WTC11 (cell line): ENCODE measurements around the gene HPS3.

Source experiments
- ZNF121 ChIP-seq: sonication (generic); formaldehyde crosslinking; IDR thresholded peaks from 2 replicates; pipeline ENCODE4 v1.8.0; 2023; ENCODE audit warnings: missing genetic modification reagents
- ZNF219 ChIP-seq: sonication (generic); formaldehyde crosslinking; IDR thresholded peaks from 2 replicates; pipeline ENCODE4 v1.8.0; 2023; ENCODE audit warnings: missing genetic modification reagents, mild to moderate bottlenecking, borderline replicate concordance
- TF ChIP-seq, protein P1 (sequence below): sonication (generic); formaldehyde crosslinking; IDR thresholded peaks from 2 replicates; pipeline ENCODE4 v1.8.1; 2023; ENCODE audit warnings: mild to moderate bottlenecking, missing genetic modification reagents, borderline replicate concordance
- TF ChIP-seq, protein P2 (sequence below): sonication (generic); formaldehyde crosslinking; IDR thresholded peaks from 2 replicates; pipeline ENCODE4 v1.8.0; 2022; ENCODE audit warnings: mild to moderate bottlenecking, missing genetic modification reagents
- TF ChIP-seq, protein P3 (sequence below): sonication (generic); formaldehyde crosslinking; IDR thresholded peaks from 2 replicates; pipeline ENCODE4 v1.8.0; 2022; ENCODE audit warnings: mild to moderate bottlenecking, missing genetic modification reagents
- TF ChIP-seq, protein P4 (sequence below): sonication (generic); formaldehyde crosslinking; IDR thresholded peaks from 2 replicates; pipeline ENCODE4 v1.8.0; 2022; ENCODE audit warnings: missing genetic modification reagents
- TF ChIP-seq, protein P5 (sequence below): sonication (generic); formaldehyde crosslinking; IDR thresholded peaks from 2 replicates; pipeline ENCODE4 v1.8.1; 2022; ENCODE audit warnings: missing genetic modification reagents, borderline replicate concordance
- TF ChIP-seq, protein P6 (sequence below): fragments of 200-600 bp; IDR thresholded peaks from 2 replicates; pipeline ENCODE4 v1.8.0; 2022; ENCODE audit warnings: antibody characterized with exemption

DNA sequence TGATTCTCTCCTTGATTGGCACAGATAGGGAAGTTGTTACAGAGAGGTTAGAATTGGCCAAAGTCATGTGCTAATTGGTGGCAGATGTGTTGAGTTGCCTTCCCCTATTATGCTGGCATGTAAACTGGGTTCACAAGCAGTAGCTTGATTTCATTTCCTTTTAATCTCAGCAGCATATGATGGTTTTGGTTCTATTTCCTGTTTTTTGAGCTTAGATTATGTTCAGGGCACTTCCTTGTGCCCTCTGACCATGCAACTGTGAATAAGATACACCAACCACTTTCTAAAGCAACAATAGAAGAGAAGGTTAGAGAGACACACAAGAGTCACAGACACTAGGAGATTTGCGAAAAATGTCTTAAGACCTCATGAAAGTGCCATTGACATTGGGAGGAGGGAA, 16.5 kb downstream of the HPS3 start:
- TF ChIP-seq ZNF219 (CRISPR knock-in tag) (no peak), ZNF121 (CRISPR knock-in tag) (no peak)
- TF ChIP-seq, protein P1, sequence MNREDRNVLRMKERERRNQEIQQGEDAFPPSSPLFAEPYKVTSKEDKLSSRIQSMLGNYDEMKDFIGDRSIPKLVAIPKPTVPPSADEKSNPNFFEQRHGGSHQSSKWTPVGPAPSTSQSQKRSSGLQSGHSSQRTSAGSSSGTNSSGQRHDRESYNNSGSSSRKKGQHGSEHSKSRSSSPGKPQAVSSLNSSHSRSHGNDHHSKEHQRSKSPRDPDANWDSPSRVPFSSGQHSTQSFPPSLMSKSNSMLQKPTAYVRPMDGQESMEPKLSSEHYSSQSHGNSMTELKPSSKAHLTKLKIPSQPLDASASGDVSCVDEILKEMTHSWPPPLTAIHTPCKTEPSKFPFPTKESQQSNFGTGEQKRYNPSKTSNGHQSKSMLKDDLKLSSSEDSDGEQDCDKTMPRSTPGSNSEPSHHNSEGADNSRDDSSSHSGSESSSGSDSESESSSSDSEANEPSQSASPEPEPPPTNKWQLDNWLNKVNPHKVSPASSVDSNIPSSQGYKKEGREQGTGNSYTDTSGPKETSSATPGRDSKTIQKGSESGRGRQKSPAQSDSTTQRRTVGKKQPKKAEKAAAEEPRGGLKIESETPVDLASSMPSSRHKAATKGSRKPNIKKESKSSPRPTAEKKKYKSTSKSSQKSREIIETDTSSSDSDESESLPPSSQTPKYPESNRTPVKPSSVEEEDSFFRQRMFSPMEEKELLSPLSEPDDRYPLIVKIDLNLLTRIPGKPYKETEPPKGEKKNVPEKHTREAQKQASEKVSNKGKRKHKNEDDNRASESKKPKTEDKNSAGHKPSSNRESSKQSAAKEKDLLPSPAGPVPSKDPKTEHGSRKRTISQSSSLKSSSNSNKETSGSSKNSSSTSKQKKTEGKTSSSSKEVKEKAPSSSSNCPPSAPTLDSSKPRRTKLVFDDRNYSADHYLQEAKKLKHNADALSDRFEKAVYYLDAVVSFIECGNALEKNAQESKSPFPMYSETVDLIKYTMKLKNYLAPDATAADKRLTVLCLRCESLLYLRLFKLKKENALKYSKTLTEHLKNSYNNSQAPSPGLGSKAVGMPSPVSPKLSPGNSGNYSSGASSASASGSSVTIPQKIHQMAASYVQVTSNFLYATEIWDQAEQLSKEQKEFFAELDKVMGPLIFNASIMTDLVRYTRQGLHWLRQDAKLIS (CRISPR knock-in tag): no peak
- TF ChIP-seq, protein P2, sequence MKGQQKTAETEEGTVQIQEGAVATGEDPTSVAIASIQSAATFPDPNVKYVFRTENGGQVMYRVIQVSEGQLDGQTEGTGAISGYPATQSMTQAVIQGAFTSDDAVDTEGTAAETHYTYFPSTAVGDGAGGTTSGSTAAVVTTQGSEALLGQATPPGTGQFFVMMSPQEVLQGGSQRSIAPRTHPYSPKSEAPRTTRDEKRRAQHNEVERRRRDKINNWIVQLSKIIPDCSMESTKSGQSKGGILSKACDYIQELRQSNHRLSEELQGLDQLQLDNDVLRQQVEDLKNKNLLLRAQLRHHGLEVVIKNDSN (CRISPR knock-in tag): no peak
- TF ChIP-seq, protein P3, sequence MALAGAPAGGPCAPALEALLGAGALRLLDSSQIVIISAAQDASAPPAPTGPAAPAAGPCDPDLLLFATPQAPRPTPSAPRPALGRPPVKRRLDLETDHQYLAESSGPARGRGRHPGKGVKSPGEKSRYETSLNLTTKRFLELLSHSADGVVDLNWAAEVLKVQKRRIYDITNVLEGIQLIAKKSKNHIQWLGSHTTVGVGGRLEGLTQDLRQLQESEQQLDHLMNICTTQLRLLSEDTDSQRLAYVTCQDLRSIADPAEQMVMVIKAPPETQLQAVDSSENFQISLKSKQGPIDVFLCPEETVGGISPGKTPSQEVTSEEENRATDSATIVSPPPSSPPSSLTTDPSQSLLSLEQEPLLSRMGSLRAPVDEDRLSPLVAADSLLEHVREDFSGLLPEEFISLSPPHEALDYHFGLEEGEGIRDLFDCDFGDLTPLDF (CRISPR knock-in tag): no peak
- TF ChIP-seq, protein P4, sequence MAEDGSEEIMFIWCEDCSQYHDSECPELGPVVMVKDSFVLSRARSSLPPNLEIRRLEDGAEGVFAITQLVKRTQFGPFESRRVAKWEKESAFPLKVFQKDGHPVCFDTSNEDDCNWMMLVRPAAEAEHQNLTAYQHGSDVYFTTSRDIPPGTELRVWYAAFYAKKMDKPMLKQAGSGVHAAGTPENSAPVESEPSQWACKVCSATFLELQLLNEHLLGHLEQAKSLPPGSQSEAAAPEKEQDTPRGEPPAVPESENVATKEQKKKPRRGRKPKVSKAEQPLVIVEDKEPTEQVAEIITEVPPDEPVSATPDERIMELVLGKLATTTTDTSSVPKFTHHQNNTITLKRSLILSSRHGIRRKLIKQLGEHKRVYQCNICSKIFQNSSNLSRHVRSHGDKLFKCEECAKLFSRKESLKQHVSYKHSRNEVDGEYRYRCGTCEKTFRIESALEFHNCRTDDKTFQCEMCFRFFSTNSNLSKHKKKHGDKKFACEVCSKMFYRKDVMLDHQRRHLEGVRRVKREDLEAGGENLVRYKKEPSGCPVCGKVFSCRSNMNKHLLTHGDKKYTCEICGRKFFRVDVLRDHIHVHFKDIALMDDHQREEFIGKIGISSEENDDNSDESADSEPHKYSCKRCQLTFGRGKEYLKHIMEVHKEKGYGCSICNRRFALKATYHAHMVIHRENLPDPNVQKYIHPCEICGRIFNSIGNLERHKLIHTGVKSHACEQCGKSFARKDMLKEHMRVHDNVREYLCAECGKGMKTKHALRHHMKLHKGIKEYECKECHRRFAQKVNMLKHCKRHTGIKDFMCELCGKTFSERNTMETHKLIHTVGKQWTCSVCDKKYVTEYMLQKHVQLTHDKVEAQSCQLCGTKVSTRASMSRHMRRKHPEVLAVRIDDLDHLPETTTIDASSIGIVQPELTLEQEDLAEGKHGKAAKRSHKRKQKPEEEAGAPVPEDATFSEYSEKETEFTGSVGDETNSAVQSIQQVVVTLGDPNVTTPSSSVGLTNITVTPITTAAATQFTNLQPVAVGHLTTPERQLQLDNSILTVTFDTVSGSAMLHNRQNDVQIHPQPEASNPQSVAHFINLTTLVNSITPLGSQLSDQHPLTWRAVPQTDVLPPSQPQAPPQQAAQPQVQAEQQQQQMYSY (CRISPR knock-in tag): no peak
- TF ChIP-seq, protein P5, sequence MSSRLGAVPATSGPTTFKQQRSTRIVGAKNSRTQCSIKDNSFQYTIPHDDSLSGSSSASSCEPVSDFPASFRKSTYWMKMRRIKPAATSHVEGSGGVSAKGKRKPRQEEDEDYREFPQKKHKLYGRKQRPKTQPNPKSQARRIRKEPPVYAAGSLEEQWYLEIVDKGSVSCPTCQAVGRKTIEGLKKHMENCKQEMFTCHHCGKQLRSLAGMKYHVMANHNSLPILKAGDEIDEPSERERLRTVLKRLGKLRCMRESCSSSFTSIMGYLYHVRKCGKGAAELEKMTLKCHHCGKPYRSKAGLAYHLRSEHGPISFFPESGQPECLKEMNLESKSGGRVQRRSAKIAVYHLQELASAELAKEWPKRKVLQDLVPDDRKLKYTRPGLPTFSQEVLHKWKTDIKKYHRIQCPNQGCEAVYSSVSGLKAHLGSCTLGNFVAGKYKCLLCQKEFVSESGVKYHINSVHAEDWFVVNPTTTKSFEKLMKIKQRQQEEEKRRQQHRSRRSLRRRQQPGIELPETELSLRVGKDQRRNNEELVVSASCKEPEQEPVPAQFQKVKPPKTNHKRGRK (CRISPR knock-in tag): no peak
- TF ChIP-seq, protein P6, sequence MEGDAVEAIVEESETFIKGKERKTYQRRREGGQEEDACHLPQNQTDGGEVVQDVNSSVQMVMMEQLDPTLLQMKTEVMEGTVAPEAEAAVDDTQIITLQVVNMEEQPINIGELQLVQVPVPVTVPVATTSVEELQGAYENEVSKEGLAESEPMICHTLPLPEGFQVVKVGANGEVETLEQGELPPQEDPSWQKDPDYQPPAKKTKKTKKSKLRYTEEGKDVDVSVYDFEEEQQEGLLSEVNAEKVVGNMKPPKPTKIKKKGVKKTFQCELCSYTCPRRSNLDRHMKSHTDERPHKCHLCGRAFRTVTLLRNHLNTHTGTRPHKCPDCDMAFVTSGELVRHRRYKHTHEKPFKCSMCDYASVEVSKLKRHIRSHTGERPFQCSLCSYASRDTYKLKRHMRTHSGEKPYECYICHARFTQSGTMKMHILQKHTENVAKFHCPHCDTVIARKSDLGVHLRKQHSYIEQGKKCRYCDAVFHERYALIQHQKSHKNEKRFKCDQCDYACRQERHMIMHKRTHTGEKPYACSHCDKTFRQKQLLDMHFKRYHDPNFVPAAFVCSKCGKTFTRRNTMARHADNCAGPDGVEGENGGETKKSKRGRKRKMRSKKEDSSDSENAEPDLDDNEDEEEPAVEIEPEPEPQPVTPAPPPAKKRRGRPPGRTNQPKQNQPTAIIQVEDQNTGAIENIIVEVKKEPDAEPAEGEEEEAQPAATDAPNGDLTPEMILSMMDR: no peak
